Stimulated activated naive CD8-positive, alpha-beta T cell treated with anti-CD3 and anti-CD28 coated beads, Interleukin-15, amount 100 ng/mL, for 72 hours (primary cell): ENCODE data around the gene NKAIN2.
"Not testable (repeated sequence)": the region's sequence is repeated elsewhere in the genome, so short reads cannot be mapped to it uniquely, and the experiment has no call there.

ENCODE experiments used
- ATAC-seq: fragments of 150-1000 bp; cut with Tn5 transposase; 2 replicates; pipeline ENCODE4 v1.10.0; 2021; ENCODE audit warnings: mild to moderate bottlenecking, moderate library complexity
- DNase-seq, 2 donors: peaks; one replicate each; pipeline ENCODE4 v3.0.0; 2021 to 2022
- H3K27ac Mint-ChIP-seq, 2 donors: one replicate each; pipeline ENCODE4 v1.8.0; 2022; ENCODE audit warnings: mild to moderate bottlenecking in 2 of 2, mixed read lengths in 2 of 2, moderate library complexity in 2 of 2
- H3K27me3 Mint-ChIP-seq: one replicate; pipeline ENCODE4 v1.8.0; 2022; ENCODE audit warnings: mixed read lengths
- H3K4me1 Mint-ChIP-seq: one replicate; pipeline ENCODE4 v1.8.0; 2022; ENCODE audit warnings: mild to moderate bottlenecking, mixed read lengths
- H3K4me3 Mint-ChIP-seq, 2 donors: one replicate each; pipeline ENCODE4 v1.8.0; 2022; ENCODE audit warnings: mild to moderate bottlenecking in 2 of 2, mixed read lengths in 2 of 2, moderate library complexity in 1 of 2
- H3K9me3 Mint-ChIP-seq, 2 donors: one replicate each; pipeline ENCODE4 v1.8.0; 2022; ENCODE audit warnings: mixed read lengths in 2 of 2

NKAIN2 gene

DNA sequence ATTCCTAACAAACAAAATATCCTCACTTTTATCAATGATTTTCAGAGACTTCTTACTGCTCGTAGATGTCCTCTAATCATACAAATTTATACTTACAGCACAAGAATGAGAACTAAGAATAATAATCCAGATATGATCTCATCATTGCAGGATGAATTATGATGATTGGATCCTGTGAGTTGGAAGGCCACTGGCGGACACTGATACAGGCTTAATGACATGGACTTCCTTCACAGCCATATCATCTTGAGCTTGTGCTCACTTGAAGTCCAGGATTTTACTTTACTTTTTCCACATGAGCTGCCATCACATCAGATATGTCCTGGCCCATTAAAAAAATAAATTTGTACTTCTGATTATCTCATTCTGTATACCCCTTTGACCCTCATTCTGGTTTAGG is 94.3 kb downstream of the NKAIN2 start:
- H3K4me1 Mint-ChIP-seq = no peaks in the 10 kb centered on the region

DNA sequence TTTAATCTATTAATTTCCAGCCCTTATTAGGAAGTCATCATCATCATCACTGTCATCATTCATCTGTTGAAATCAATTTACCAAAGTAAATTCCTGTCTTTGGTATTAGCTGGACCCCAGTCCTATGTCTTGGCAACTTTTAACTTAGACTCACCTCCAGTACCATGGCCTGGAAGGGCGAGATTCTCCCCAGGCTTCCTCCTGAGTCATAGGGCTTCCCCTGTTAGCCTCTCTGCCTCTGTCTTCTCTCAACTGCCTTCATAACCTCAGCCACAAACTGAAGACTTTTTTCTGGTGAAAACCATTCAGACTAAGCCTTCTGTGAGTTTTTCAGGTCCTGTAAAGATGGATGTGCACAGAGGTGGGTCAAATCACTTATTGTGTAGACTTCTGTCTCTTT is 95.0 kb downstream of the NKAIN2 start:
- Mint-ChIP-seq H3K4me1 (no peaks in the 10 kb centered on the region), H3K9me3 (peaks cover 7 to 8% of the 10 kb centered on the region in 2 donors), H3K27me3 (no peaks in the 10 kb centered on the region), H3K4me3 (no peak overlapping the region), H3K27ac (no peak overlapping the region)
- DNase-seq (no peak), ATAC-seq (no peak)

More for the DNA sequence above, 94.3 kb downstream of the NKAIN2 start:
- H3K27ac Mint-ChIP-seq = no peak overlapping the region
- H3K9me3 Mint-ChIP-seq = peaks cover 7 to 8% of the 10 kb centered on the region in 2 donors
- H3K4me3 Mint-ChIP-seq = no peak overlapping the region
- no peak for DNase-seq
- ATAC-seq = no peak
- H3K27me3 Mint-ChIP-seq = no peaks in the 10 kb centered on the region

DNA sequence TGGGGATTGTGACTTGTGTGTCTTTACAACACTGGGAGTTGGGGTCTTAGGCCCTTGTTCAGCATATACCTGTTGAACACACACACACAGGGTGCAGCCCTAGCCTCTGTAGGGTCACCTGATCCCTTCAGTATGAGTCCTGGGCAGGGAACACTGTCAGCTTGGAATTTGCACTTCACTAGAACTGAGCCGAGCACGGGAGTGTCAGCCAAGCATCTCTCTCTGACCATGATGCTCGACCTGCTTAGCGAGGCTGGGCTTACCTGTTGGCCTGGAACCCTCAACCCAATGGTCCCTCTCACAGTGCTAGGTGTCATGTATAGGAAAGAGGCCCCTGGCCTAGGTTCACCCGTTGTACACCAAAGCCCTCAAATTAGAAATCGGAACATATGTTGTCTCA is 96.1 kb downstream of the NKAIN2 start:
- Mint-ChIP-seq H3K9me3 (peaks cover 7 to 8% of the 10 kb centered on the region in 2 donors), H3K4me3 (no peak overlapping the region), H3K4me1 (no peaks in the 10 kb centered on the region), H3K27me3 (no peaks in the 10 kb centered on the region), H3K27ac (no peak overlapping the region)
- ATAC-seq (no peak), DNase-seq (no peak)

- H3K4me3 Mint-ChIP-seq = no peak overlapping the region
- ATAC-seq (no peak), DNase-seq (no peak)
- H3K9me3 Mint-ChIP-seq = peaks cover 7 to 8% of the 10 kb centered on the region in 2 donors
- H3K27me3 Mint-ChIP-seq = no peaks in the 10 kb centered on the region
- no peak overlapping the region for H3K27ac Mint-ChIP-seq
- no peaks in the 10 kb centered on the region for H3K4me1 Mint-ChIP-seq
Measured at GRCh38 chr6:123901436-123901835, 97.8 kb downstream of the NKAIN2 start.

DNA sequence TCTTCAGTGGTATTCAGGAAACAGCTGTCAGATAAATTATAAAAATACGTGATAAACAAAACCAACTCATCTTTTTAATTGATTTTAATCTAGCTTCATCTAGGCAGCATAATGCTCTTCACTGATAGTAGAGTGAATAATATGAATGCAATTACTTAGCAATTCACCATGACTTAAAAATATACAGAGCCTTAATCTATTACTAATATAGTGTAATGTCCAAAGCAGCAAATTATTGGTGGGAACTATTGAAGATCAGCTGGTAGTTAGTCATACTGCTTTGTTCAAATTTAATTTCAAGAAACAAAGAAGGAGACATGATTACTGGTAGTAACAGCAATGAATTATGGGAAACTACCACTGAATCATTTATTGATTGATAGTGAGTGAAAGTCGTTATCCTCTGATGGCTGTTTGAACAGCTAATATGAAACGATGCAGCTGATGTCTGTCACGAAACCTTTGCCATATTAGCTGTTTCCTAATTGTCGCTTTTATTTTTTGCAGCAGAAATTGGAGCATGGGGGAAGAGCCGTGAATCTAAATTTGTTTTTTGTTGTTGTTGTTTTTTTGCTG is 99.2 kb downstream of the NKAIN2 start:
- Mint-ChIP-seq H3K27me3 (no peaks in the 10 kb centered on the region), H3K27ac (no peak overlapping the region), H3K9me3 (peaks cover 7 to 8% of the 10 kb centered on the region in 2 donors), H3K4me3 (no peak overlapping the region), H3K4me1 (no peaks in the 10 kb centered on the region)
- ATAC-seq (no peak), DNase-seq (no peak)

- Mint-ChIP-seq H3K27ac (no peak overlapping the region), H3K9me3 (peaks cover 3 to 7% of the 10 kb centered on the region in 2 donors), H3K4me1 (no peaks in the 10 kb centered on the region), H3K4me3 (no peak overlapping the region), H3K27me3 (no peaks in the 10 kb centered on the region)
- DNase-seq = no peak
- no peak for ATAC-seq
Measured at GRCh38 chr6:123904228-123904627, 100.6 kb downstream of the NKAIN2 start.

- Mint-ChIP-seq H3K4me3 (no peak overlapping the region), H3K27ac (no peak overlapping the region), H3K27me3 (no peaks in the 10 kb centered on the region), H3K4me1 (no peaks in the 10 kb centered on the region), H3K9me3 (no peaks in the 10 kb centered on the region)
- ATAC-seq (no peak), DNase-seq (no peak)
Measured at GRCh38 chr6:123908797-123909196, 105.1 kb downstream of the NKAIN2 start.

GRCh38 chr6:123909989-123910388 is 106.3 kb downstream of the NKAIN2 start:
- Mint-ChIP-seq H3K9me3 (no peaks in the 10 kb centered on the region), H3K27me3 (no peaks in the 10 kb centered on the region), H3K4me3 (no peak overlapping the region), H3K27ac (no peak overlapping the region), H3K4me1 (no peaks in the 10 kb centered on the region)
- DNase-seq = no peak
- no peak for ATAC-seq

DNA sequence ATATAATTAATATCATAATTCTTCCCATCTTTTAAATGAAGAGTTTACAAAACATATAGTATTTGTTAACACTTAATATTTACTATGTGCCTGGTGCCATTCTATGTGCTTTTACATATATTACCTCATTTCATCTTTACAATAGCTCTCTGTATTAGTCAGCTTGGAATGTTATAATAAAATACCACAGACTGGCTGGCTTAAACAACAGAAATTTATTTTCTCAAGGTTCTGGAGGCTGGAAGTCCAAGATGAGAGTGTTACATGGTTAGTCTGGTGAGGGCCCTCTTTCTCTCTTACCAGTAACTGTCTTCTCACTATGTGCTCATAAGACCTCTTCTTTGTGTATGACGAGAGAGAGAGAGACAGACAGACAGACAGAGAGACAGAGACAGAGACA is 110.2 kb downstream of the NKAIN2 start:
- ATAC-seq (no peak), DNase-seq (no peak)
- H3K4me3 Mint-ChIP-seq = no peak overlapping the region
- H3K27me3 Mint-ChIP-seq = no peaks in the 10 kb centered on the region
- H3K9me3 Mint-ChIP-seq = no peaks in the 10 kb centered on the region
- no peaks in the 10 kb centered on the region for H3K4me1 Mint-ChIP-seq
- no peak overlapping the region for H3K27ac Mint-ChIP-seq

DNA sequence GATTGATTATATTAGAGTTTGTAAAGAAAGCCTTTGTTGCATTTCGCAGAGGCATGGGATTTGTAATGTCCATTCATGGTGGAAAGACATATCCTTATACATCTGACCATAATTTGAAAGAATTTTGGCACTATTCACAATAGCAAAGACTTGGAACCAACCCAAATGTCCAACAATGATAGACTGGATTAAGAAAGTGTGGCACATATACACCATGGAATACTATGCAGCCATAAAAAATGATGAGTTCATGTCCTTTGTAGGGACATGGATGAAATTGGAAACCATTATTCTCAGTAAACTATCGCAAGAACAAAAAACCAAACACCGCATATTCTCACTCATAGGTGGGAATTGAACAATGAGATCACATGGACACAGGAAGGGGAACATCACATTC is 119.7 kb downstream of the NKAIN2 start:
- H3K27ac Mint-ChIP-seq, H3K9me3 Mint-ChIP-seq, DNase-seq, H3K4me1 Mint-ChIP-seq, ATAC-seq, H3K4me3 Mint-ChIP-seq, H3K27me3 Mint-ChIP-seq: not testable (repeated sequence)

- no peaks in the 10 kb centered on the region for H3K27me3 Mint-ChIP-seq
- DNase-seq = no peak
- peaks cover 4 to 8% of the 10 kb centered on the region in 2 donors for H3K9me3 Mint-ChIP-seq
- no peak overlapping the region for H3K4me3 Mint-ChIP-seq
- H3K4me1 Mint-ChIP-seq = no peaks in the 10 kb centered on the region
- no peak overlapping the region for H3K27ac Mint-ChIP-seq
- ATAC-seq = no peak
Measured at GRCh38 chr6:123925350-123925749, 121.7 kb downstream of the NKAIN2 start.

- ATAC-seq (no peak), DNase-seq (no peak)
- H3K4me3 Mint-ChIP-seq = no peak overlapping the region
- no peaks in the 10 kb centered on the region for H3K27me3 Mint-ChIP-seq
- H3K27ac Mint-ChIP-seq = no peak overlapping the region
- no peaks in the 10 kb centered on the region for H3K4me1 Mint-ChIP-seq
- H3K9me3 Mint-ChIP-seq = peaks cover 4 to 8% of the 10 kb centered on the region in 2 donors
Measured at GRCh38 chr6:123925842-123926399, 122.3 kb downstream of the NKAIN2 start.

DNA sequence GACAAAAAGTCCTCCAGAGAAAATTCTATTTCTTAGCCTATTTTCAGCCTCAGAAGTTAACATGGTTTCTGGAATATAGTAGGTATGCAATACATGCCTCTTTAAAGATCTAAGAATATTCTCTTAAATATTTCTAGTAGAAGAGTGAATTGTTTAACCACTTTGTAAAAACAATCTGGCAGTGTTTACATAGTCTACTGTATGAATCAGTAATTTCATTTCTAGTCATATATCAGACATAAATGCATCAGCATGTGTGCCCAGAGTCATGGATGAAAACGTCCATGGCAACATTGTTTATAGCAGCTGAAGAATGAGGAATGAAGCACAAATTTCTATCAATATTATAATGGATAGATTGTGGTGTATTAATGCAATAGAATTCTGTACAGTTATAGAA is 124.9 kb downstream of the NKAIN2 start:
- Mint-ChIP-seq H3K9me3 (peaks cover 4 to 8% of the 10 kb centered on the region in 2 donors), H3K4me3 (no peak overlapping the region), H3K27me3 (no peaks in the 10 kb centered on the region), H3K4me1 (no peaks in the 10 kb centered on the region), H3K27ac (no peak overlapping the region)
- DNase-seq (no peak), ATAC-seq (no peak)

DNA sequence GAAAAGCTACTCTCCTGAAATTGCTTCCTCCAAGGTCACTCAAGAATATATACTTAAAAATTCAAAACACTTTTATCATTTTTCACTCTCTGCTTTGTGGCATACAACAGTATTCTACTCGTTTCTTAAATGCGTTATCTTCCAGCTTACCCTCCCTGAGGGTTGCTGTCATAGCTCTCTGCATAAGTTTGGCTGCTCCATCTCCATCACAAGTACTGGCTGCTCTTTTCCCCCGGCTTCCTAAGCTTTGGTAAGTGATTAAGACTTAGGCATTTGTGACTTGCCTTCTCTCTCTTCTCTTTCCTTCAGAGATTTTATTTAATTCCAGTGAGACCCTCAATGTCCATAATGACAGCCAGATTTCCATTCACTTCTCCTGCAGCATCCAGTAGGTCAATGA is 128.3 kb downstream of the NKAIN2 start:
- no peaks in the 10 kb centered on the region for H3K9me3 Mint-ChIP-seq
- H3K27ac Mint-ChIP-seq = no peak overlapping the region
- no peak for ATAC-seq

GRCh38 chr6:123940551-123940950 is 136.9 kb downstream of the NKAIN2 start:
- no peaks in the 10 kb centered on the region for H3K4me1 Mint-ChIP-seq
- H3K27ac Mint-ChIP-seq = no peak overlapping the region
- no peak for ATAC-seq
- H3K9me3 Mint-ChIP-seq = no peaks in the 10 kb centered on the region
- H3K4me3 Mint-ChIP-seq = no peak overlapping the region
- DNase-seq = no peak
- no peaks in the 10 kb centered on the region for H3K27me3 Mint-ChIP-seq

More for the DNA sequence above, 128.3 kb downstream of the NKAIN2 start:
- Mint-ChIP-seq H3K4me3 (no peak overlapping the region), H3K4me1 (no peaks in the 10 kb centered on the region), H3K27me3 (no peaks in the 10 kb centered on the region)
- no peak for DNase-seq

GRCh38 chr6:123941855-123942254 is 138.2 kb downstream of the NKAIN2 start:
- Mint-ChIP-seq H3K9me3 (no peaks in the 10 kb centered on the region), H3K4me3 (no peak overlapping the region), H3K4me1 (no peaks in the 10 kb centered on the region), H3K27me3 (no peaks in the 10 kb centered on the region), H3K27ac (no peak overlapping the region)
- DNase-seq (no peak), ATAC-seq (no peak)

DNA sequence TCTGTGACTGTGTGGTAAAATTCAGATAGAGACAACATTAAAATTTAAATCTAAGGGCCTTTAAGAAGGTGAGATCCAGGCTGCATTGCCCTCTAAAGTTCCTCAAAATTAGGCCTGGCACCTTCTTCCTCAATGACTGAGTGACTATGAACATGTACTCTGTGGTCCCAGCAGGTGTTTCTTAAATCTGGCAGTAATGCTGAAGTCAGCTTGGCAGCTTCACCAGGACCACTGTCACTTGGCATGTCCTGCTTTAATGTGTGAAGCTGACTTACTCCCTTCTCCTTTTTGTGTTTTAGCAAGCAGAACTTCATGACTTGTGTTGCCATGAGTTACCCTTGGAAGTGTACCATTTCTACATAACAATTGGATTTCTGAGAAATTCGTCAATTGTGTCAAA is 141.7 kb downstream of the NKAIN2 start:
- ATAC-seq (no peak), DNase-seq (no peak)
- H3K4me1 Mint-ChIP-seq = no peaks in the 10 kb centered on the region
- peaks cover 0 to 12% of the 10 kb centered on the region in 2 donors for H3K9me3 Mint-ChIP-seq
- no peaks in the 10 kb centered on the region for H3K27me3 Mint-ChIP-seq
- no peak overlapping the region for H3K4me3 Mint-ChIP-seq
- H3K27ac Mint-ChIP-seq = no peak overlapping the region
